Peyer's patch (tissue), 4 donors: ENCODE measurements around the gene BAHCC1.

Source experiments
- POLR2A ChIP-seq, 2 donors: fragments of 450-650 bp; IDR thresholded peaks; one replicate each; pipeline ENCODE4 v1.5.1; 2017; ENCODE audit warnings: antibody characterized with exemption in 2 of 2, mild to moderate bottlenecking in 2 of 2, moderate library complexity in 2 of 2
- TF ChIP-seq, protein P1 (sequence below), 6 experiments: fragments of 450-650 bp in 4 of 6; fragments of 200-600 bp in 2 of 6; sonication (generic) in 1 of 6; IDR thresholded peaks; one replicate each; pipeline ENCODE4 v1.5.1; 2017 to 2019; ENCODE audit warnings: antibody characterized with exemption in 6 of 6, mild to moderate bottlenecking in 3 of 6, moderate library complexity in 1 of 6

DNA sequence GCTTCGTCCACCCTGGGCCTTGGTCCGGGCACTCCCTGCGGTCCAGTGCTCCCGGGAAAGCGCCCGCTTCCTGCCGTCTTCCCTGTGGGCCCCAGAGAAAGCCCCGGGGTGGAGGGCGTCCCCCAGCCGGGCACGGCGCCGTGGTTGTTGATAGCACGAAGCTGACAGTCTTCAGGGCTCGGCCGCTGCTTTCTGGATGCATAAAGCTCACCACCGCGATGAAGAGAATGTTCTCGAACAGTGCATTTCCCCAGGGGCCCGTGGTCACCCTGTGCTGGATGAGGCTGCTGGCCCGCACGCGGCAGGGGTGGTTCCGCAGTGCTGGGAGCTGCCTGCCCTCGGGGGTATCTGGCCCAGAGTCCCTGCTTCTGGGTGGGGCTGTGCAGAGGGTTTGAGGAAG, 53.2 kb downstream of the BAHCC1 start:
- TF ChIP-seq, protein P1, sequence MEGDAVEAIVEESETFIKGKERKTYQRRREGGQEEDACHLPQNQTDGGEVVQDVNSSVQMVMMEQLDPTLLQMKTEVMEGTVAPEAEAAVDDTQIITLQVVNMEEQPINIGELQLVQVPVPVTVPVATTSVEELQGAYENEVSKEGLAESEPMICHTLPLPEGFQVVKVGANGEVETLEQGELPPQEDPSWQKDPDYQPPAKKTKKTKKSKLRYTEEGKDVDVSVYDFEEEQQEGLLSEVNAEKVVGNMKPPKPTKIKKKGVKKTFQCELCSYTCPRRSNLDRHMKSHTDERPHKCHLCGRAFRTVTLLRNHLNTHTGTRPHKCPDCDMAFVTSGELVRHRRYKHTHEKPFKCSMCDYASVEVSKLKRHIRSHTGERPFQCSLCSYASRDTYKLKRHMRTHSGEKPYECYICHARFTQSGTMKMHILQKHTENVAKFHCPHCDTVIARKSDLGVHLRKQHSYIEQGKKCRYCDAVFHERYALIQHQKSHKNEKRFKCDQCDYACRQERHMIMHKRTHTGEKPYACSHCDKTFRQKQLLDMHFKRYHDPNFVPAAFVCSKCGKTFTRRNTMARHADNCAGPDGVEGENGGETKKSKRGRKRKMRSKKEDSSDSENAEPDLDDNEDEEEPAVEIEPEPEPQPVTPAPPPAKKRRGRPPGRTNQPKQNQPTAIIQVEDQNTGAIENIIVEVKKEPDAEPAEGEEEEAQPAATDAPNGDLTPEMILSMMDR (IDR thresholded peaks at IDR 0.05): no peak
- TF ChIP-seq POLR2A (IDR thresholded peaks at IDR 0.05): no peak
